Stimulated activated effector memory CD8-positive, alpha-beta T cell treated with anti-CD3 and anti-CD28 coated beads, Interleukin-12 subunit alpha, Interleukin-12 subunit beta, amount 100 ng/mL, for 72 hours (primary cell): Measurements from ENCODE around the gene KRCC1.
A peak's percentile ranks its signal among the peaks of the same experiment; 100 is the strongest.
"Not testable (repeated sequence)": the region's sequence is repeated elsewhere in the genome, so short reads cannot be mapped to it uniquely, and the experiment has no call there.

Experiments used
- ATAC-seq: fragments of 150-1000 bp; cut with Tn5 transposase; 2 replicates; pipeline ENCODE4 v1.10.0; 2021
- DNase-seq, 2 donors: peaks; one replicate each; pipeline ENCODE4 v3.0.0; 2021 to 2022; ENCODE audit warnings: low spot score in 2 of 2
- H3K27ac Mint-ChIP-seq: one replicate; pipeline ENCODE4 v1.8.0; 2022; ENCODE audit warnings: mild to moderate bottlenecking, mixed read lengths
- H3K36me3 Mint-ChIP-seq: one replicate; pipeline ENCODE4 v1.8.0; 2022; ENCODE audit warnings: mild to moderate bottlenecking, mixed read lengths
- H3K4me1 Mint-ChIP-seq: one replicate; pipeline ENCODE4 v1.8.0; 2022; ENCODE audit warnings: mixed read lengths
- H3K4me3 Mint-ChIP-seq: one replicate; pipeline ENCODE4 v1.8.0; 2022; ENCODE audit warnings: mild to moderate bottlenecking, mixed read lengths
- H3K9me3 Mint-ChIP-seq: one replicate; pipeline ENCODE4 v1.8.0; 2022; ENCODE audit warnings: mixed read lengths

The KRCC1 gene

DNA sequence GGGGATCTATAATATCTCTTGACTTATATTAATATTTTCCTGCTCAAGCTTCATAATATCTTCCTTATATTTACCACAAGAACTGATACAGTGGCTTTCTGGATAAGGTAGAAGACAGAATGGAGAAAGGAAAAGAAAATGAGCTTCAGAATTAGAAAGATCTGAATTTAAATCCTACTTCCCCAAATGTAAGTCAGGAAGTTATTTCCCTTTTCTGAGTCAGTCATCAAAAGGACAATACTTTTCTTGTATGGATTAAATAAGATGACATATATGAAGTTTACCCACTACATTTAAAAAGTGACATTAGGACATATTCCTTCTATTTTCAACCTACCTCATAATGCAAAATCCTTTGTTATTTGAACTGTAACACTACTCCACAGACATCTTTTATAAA lies 19.0 kb downstream of the KRCC1 start:
- H3K27ac Mint-ChIP-seq = no peak overlapping the region
- ATAC-seq = no peak
- H3K4me3 Mint-ChIP-seq = no peak overlapping the region
- H3K9me3 Mint-ChIP-seq = no peaks in the 10 kb centered on the region
- peaks cover 25% of the 10 kb centered on the region for H3K4me1 Mint-ChIP-seq
- no peak for DNase-seq
- peaks cover 44% of the 10 kb centered on the region for H3K36me3 Mint-ChIP-seq

DNA sequence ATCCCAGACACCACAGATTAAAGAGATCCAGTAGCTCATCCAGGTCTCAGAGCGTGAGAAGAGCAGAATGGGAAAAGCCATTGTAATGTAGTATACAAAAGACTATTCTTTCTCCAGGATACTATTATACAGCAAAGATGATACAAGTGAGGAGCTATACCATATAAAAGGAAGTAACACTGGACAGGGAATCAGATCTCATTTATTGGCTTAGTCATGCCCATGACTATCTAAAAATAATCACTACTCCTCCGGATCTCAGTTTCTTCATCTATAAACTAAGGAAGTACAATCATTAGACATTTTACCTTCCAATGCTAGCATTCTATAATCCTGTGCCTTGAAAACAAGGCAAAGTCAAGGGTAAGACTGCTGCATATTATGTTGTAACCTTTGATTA lies 19.4 kb downstream of the KRCC1 start:
- Mint-ChIP-seq H3K9me3 (no peaks in the 10 kb centered on the region), H3K4me1 (peaks cover 25% of the 10 kb centered on the region), H3K4me3 (no peak overlapping the region), H3K36me3 (peaks cover 48% of the 10 kb centered on the region), H3K27ac (no peak overlapping the region)
- ATAC-seq = no peak
- DNase-seq = no peak

- Mint-ChIP-seq H3K4me1 (no peaks in the 10 kb centered on the region), H3K4me3 (no peak overlapping the region), H3K27ac (no peak overlapping the region), H3K9me3 (no peaks in the 10 kb centered on the region), H3K36me3 (peaks cover 88% of the 10 kb centered on the region)
- no peak for ATAC-seq
- DNase-seq = no peak
These were observed 23.4 kb downstream of the KRCC1 start for GRCh38 chr2:88032070-88032702.

DNA sequence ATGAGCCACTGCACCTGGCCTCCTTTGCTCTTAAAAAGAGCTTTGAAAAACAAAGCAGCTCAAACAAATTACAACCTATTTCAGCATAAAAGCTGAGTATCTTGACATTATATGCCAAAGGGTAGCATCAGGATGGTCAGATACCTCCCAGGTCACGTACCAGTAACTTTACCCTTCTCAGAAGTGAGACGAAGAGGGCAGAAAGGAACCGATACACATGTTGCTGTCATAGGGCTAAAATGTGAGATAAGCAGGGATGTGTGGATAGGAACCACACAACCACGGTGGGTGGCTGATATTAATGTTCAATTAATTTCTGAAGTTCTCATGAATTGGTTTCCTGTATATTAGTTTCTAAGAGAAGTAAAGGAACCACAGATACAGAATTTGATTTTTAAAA lies 26.7 kb downstream of the KRCC1 start:
- H3K4me3 Mint-ChIP-seq = no peak overlapping the region
- no peaks in the 10 kb centered on the region for H3K9me3 Mint-ChIP-seq
- ATAC-seq (no peak), DNase-seq (no peak)
- no peaks in the 10 kb centered on the region for H3K4me1 Mint-ChIP-seq
- peaks cover 72% of the 10 kb centered on the region for H3K36me3 Mint-ChIP-seq
- no peak overlapping the region for H3K27ac Mint-ChIP-seq

DNA sequence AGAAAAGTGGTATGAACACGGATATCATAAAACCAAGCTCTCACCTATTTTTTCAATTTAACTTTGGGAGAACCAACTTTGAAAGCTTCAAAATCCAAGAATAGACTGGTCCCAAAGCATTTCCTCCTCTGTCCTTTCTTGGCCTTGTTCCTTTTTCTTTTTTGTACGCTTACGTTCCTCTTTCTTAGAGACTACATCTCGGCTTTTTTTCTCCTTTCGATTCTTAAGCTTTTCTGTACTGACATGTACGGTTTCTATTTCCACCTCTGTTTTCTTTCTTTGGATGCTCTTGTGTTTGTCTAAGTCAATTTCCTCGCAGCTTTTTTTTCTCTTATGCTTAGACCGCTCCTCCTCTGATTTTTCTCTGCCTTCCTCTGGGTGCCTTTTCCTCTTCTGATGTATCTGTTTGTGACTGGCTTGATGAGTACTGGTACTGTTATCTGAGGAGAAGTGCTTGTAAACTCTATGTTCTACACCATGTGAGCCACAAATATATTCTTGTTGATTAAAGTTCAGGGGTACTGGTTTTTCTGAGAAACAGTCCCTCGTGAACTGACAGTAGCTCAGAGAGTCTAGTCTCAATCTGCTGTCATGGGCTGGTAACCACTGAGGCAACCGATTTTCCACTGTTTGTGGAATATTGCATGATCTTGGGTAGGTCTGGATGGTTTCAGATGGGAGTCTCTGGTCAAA lies 27.7 kb downstream of the KRCC1 start:
- Mint-ChIP-seq H3K4me3 (no peak overlapping the region), H3K4me1 (no peaks in the 10 kb centered on the region), H3K36me3 (peaks cover 61% of the 10 kb centered on the region), H3K27ac (peak overlapping the region; percentile 52), H3K9me3 (no peaks in the 10 kb centered on the region)
- DNase-seq (no peak), ATAC-seq (no peak)

DNA sequence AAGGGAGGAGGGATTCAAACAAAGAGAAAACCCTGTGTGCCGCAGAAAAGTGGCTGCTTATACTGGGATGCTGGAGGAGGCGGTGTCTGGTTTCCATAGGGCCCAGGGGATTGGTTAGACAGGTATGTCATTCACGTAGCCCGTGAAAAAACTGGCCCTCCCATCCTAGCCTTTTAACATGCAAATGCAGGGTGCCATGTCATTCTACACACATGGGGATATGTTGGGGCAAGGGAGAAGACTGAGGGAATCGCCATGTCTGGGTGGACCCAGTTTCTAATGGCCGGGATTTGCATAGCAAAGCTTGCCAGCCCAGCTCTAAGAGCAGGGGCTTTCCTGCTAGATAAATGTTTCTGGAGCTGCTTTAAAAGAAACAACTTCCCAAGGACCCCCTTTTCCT lies 31.1 kb downstream of the KRCC1 start:
- Mint-ChIP-seq H3K4me3 (no peak overlapping the region), H3K27ac (no peak overlapping the region), H3K4me1 (no peaks in the 10 kb centered on the region), H3K9me3 (no peaks in the 10 kb centered on the region), H3K36me3 (peaks cover 28% of the 10 kb centered on the region)
- no peak for DNase-seq
- ATAC-seq = no peak

- ATAC-seq (no peak), DNase-seq (no peak)
- H3K4me3 Mint-ChIP-seq = no peak overlapping the region
- peaks cover 8% of the 10 kb centered on the region for H3K36me3 Mint-ChIP-seq
- peaks cover 4% of the 10 kb centered on the region for H3K4me1 Mint-ChIP-seq
- H3K27ac Mint-ChIP-seq = no peak overlapping the region
- no peaks in the 10 kb centered on the region for H3K9me3 Mint-ChIP-seq
These were observed 33.0 kb downstream of the KRCC1 start for GRCh38 chr2:88022669-88022921.

- H3K9me3 Mint-ChIP-seq = no peaks in the 10 kb centered on the region
- no peak overlapping the region for H3K4me3 Mint-ChIP-seq
- peaks cover 19% of the 10 kb centered on the region for H3K4me1 Mint-ChIP-seq
- H3K36me3 Mint-ChIP-seq = peaks cover 16% of the 10 kb centered on the region
- no peak for ATAC-seq
- no peak overlapping the region for H3K27ac Mint-ChIP-seq
- DNase-seq = no peak
These were observed 35.6 kb downstream of the KRCC1 start for GRCh38 chr2:88019985-88020384.

- no peak for ATAC-seq
These were observed 36.7 kb downstream of the KRCC1 start for GRCh38 chr2:88018909-88019308.

DNA sequence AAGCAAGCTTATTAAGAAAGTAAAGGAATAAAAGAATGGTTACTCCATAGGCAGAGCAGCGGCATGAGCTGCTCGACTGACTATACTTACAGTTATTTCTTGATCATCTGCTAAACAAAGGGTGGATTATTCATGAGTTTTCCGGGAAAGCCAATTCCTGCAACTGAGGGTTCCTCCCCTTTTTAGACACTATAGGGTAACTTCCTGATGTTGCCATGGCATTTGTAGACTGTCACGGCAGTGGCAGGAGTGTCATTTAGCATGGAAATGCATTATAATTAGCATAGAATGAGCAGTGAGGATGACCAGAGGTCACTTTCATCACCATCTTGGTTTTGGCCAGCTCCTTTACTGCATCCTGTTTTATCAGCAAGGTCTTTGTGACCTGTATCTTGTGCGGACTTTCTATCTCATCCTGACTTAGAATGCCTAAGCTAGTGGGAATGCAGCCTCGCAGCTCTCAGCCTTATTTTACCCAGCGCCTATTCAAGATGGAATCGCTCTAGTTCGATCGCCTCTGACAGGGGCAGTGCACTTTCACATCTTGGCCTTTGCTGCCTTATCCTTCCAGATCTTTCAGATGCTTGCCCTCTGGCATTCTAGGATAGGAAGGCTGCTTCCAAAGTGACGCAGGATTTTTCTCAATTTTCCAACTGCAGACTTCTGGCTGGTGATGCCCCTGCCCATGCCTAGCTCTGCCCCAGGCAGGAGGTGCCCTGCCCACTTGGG lies 37.3 kb downstream of the KRCC1 start:
- H3K4me1 Mint-ChIP-seq = peaks cover 19% of the 10 kb centered on the region
- ATAC-seq, DNase-seq, H3K9me3 Mint-ChIP-seq: not testable (repeated sequence)
- peak overlapping the region; percentile 95 for H3K4me3 Mint-ChIP-seq
- peaks cover 16% of the 10 kb centered on the region for H3K36me3 Mint-ChIP-seq
- peak overlapping the region; percentile 100 for H3K27ac Mint-ChIP-seq

More at GRCh38 chr2:88018909-88019308, 36.7 kb downstream of the KRCC1 start:
- Mint-ChIP-seq H3K27ac (no peak overlapping the region), H3K36me3 (peaks cover 16% of the 10 kb centered on the region), H3K4me1 (peaks cover 19% of the 10 kb centered on the region), H3K4me3 (no peak overlapping the region), H3K9me3 (no peaks in the 10 kb centered on the region)
- DNase-seq = no peak

GRCh38 chr2:88017780-88018038 lies 37.9 kb downstream of the KRCC1 start:
- H3K9me3 Mint-ChIP-seq, ATAC-seq, DNase-seq: not testable (repeated sequence)
- peaks cover 19% of the 10 kb centered on the region for H3K4me1 Mint-ChIP-seq
- H3K27ac Mint-ChIP-seq = peak overlapping the region; percentile 100
- H3K36me3 Mint-ChIP-seq = peaks cover 16% of the 10 kb centered on the region
- peak overlapping the region; percentile 95 for H3K4me3 Mint-ChIP-seq

DNA sequence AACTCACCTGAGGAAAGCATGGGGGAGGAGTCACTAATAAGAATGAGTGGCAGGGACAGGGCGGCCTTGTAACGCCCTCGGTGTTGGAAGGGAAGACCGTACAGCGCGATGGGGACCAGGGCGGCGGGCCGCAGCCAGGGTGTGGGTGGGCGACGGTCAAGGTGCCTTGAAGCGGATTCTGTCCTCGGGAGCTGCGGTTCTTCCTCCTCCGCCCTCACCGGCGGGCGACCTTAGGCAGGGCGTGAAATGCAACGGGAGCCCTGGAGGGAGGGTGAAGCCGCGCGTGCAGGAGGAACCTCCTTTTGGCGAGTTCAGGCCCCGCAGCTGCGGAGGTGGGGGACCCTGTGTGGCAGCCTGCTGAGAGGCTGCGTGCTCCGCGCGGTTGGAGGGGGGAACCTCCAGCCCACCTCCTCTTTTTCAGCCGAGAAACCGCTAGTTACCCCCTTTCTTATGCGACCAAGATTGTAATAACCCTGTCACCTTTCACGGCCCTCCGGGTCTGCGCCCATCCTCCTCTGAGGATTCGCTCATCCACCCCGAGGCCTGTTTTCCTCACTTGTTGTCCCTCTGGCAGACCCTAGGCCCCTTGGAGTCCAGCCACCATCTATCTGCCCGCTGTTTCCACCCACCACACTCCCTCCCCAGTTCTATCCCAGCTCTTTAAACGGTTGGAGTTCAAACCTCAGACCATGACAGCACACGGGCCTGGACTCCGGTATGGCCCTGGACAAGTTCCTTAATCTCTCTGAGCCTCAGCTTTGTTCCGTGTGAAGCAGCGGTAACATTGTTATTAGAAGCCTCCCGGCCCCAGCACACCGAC lies 38.4 kb downstream of the KRCC1 start:
- Mint-ChIP-seq H3K9me3 (no peaks in the 10 kb centered on the region), H3K4me3 (peak overlapping the region; percentile 95), H3K27ac (peak overlapping the region; percentile 100), H3K4me1 (peaks cover 19% of the 10 kb centered on the region), H3K36me3 (peaks cover 16% of the 10 kb centered on the region)
- ATAC-seq (peak; percentile 70), DNase-seq (no peak)

DNA sequence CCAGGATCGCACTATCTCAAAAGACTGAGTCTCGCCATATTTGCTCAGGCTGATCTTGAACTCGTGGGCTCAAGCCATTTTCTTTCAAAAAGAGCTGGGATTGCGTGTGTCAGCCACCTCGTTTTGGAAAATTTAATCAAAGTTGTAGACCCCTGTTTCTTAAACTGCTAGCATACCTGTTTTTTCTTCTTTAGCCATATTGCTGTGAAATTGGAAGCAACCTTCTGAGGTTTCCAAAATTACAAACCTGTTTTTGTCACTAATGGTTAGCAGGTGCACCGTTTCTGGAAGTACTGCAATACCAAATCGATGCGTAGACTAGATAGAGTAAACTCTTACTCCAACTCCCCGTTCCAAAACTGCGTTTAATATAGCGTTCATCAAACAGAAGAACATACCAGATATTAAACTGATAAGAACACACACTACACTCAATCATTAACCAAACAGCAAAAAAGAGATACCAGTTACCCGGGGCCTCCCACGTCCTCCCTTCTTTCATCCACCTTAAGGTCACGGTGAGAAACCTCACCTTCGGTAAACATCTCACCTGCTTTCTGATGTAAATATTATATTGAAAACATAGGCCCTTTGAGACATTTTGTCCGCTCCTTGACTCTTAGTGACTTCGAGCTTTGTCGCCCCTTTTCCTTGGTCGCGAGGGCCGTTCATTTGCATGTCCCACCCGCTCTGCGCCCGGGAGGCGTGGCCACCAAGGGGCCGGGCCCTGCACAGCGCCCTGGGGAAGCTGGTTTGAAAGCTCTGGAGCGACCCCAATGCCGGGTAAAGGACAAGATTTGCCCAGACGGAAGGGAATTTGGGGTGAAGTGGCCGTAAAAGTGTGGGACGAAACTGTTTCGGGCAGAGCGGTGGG lies 39.3 kb downstream of the KRCC1 start, which contains the start of gene RNU2-63P:
RNU2-63P (minus strand) TSS at position 462 of the 874 bp plus-strand sequence.
- peak; percentile 78 to 94 for DNase-seq
- Mint-ChIP-seq H3K4me3 (peak within 1 kb of the TSS; percentile 95), H3K36me3 (peaks cover 16% of the 10 kb centered on the region), H3K4me1 (peaks cover 19% of the 10 kb centered on the region), H3K9me3 (no peaks in the 10 kb centered on the region), H3K27ac (peak within 1 kb of the TSS; percentile 100)
- ATAC-seq = peak; percentile 86

DNA sequence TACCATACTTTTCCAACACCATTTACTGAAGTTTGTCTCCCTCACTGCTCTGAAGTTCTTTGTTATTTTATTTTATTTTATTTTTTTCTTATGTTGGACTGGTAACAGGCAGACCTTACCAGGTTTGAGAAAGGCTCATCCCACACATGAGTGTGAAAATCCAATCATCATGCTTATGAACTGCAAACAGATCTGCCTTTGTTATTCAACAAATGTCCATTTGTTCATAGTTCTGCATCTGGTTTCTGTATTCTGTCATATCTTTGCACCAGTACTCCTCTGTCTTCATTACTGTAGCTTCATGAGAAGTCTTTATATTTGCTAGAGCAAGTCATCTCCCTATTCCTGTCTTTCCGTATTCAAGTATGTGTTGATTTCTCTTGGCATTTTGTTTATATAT lies 44.6 kb downstream of the KRCC1 start:
- no peak overlapping the region for H3K4me3 Mint-ChIP-seq
- H3K27ac Mint-ChIP-seq = no peak overlapping the region
- H3K36me3 Mint-ChIP-seq = peaks cover 6% of the 10 kb centered on the region
- H3K4me1 Mint-ChIP-seq = peaks cover under 1% of the 10 kb centered on the region
- no peak for ATAC-seq
- DNase-seq = no peak
- no peaks in the 10 kb centered on the region for H3K9me3 Mint-ChIP-seq

DNA sequence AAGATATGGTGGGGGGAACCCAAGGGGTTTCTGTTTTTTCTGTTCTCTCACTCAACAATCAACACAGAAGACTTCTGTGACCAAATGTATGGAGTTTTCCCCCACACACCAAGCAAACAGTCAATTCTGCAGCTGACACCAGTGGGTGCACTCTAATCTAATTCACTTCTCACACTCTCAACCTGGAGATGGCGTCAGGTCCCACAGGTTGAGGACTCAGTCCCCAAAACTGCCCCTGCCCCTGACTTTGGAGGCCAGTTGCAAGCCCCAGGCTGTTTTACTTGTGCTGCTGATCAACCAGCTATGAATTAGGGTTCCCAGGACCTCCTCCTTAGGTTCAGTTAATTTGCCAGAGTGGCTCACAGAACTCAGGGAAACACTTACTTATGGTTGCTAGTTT lies 45.4 kb downstream of the KRCC1 start:
- H3K4me3 Mint-ChIP-seq = no peak overlapping the region
- H3K9me3 Mint-ChIP-seq = no peaks in the 10 kb centered on the region
- DNase-seq (no peak), ATAC-seq (no peak)
- H3K36me3 Mint-ChIP-seq = no peaks in the 10 kb centered on the region
- H3K27ac Mint-ChIP-seq = no peak overlapping the region
- no peaks in the 10 kb centered on the region for H3K4me1 Mint-ChIP-seq
